Muscle of back (tissue), 11 donors: ENCODE data around the gene NDUFB4. TPM values are rescaled to one million over a fixed set of nuclear protein-coding genes. Genes with fewer than 3 reads are reported as not detected.
"Not testable (repeated sequence)": the region's sequence is repeated elsewhere in the genome, so short reads cannot be mapped to it uniquely, and the experiment has no call there.

Experiments
- DNase-seq, 3 donors: peaks; one replicate each; pipeline versions ENCODE4 v3.0.0 to v3.0.0-alpha.2; 2013
- polyA plus RNA-seq, 10 donors: library from polyadenylated mRNA; unstranded; fragments of 120-200 nt; gene quantifications; one replicate each; pipeline ENCODE4 v1.2.1, GENCODE V29; 2013; ENCODE audit not compliant: insufficient read length in 10 of 10

The NDUFB4 gene
- polyA plus RNA-seq, 10 donors = 150 to 178 (median 163) TPM

DNA sequence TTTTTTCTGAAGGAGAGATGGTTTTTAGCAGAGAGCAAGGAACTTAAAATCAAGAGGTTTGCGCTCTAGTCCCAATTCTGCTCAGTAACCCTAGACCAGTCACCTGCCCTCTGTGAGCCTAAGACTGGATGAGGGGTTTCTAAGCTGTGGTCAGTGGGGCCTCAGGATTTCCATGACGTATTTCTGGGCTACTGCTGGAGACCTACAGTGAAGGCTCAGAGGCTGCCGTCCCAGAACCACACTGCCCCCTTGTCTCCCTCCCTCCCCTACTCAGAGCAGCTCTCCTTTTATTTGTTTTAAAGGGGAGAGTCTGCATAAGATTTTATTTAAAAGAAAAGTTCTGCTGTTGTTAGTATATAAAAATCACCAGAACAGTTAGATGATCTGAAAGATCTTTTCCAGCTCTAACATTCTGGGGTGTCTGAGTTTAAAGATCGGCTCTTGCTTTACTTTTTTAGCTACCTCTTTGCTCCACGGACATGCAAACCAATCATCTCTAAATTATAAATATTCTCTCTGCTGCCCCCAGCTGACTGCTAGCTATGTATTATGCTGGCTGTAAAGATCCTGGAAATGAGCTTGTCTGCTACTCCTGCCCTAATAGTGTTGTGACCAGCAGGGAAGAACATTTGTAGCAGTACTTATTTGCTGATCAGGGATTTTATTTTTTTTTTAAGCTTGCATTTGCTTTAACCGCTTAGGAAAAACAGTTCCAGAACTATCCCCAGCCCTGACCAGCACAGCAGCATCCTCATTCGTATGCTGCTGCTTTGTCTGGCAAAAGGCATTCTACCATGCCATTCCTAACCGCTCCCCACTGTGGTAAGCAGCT is 28.6 kb upstream of the NDUFB4 start:
- peak; percentile 33 to 72 (median 44) for DNase-seq

GRCh38 chr3:120568202-120568531 is 28.0 kb upstream of the NDUFB4 start:
- DNase-seq = no peak

DNA sequence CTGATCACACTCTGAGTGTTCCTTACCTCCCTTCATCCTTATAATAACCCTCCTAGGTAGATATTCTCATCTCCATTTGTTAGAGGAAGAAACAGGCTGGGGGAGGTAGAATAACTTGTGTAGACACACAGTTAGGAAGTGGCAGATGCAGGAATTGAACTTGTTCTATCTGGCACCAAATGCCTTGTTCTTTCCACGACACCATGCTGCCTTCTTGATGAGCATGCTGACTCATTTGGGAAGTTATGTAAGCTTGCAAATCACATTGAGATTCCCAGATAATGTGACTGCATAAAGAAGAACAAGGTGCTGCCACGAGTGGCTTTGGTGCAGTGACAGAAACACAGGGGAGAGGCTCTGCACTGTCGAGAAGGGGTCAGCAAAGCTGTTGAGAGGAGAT is 27.5 kb upstream of the NDUFB4 start:
- DNase-seq = no peak

GRCh38 chr3:120569222-120570057 is 26.7 kb upstream of the NDUFB4 start:
- DNase-seq = no peak

- no peak for DNase-seq
Measured at GRCh38 chr3:120572027-120572426, 24.1 kb upstream of the NDUFB4 start.

- DNase-seq = no peak
Measured at GRCh38 chr3:120587332-120587975, 8.7 kb upstream of the NDUFB4 start.

DNA sequence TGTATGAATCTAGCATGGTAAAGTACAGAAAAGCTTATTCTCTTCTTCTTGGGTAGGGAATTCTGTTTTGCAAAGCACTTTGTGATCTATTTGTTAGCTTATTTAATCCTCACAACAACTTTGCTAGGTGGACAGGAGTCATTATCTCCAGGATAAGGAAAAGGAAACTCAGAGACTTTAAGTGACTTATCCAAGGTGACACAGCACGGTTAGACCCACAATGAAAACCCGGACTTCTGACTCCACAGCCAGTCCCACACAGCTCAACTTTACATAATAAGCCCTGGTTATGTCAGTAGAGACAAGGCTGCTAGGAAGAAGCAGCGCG is 384 bp upstream of the NDUFB4 start:
- DNase-seq = no peak

DNA sequence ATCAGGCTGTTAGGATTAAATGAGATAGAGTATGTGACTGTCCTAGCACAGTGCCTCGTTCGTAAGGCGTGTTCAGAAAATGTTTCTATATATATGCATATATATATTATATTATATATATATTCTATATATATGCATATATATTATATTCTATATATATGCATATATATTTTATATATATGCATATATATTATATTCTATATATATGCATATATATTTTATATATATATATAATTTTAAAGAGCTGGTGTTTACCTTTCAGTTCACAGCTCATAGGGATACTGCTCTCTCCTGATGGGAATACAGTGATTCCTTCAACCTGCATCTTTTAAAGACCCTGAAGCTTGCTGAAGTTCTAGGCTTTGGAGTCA is 702 bp downstream of the NDUFB4 start:
- no peak for DNase-seq

- DNase-seq = no peak
Measured at GRCh38 chr3:120597445-120598049, 1.4 kb downstream of the NDUFB4 start.

DNA sequence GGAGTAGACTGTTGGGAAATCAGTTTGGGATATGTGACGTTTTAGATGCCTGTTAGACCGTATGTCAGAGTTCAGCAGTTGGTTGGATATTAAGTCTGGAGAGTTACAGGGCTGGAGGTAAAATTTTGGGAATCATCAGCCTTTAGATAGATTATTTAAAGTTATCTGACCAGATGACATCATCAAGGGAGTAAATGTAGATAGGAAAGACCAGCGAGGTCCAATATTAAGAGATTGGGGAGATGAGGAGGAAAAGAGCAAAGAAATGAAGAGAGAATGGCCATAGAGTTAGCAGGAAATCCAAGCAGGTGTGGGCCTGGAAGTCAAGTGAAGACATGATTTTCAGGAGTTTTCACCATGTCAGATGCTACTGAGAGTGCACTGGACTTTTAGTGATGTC is 3.1 kb downstream of the NDUFB4 start:
- DNase-seq = no peak

GRCh38 chr3:120601554-120601953 is 5.4 kb downstream of the NDUFB4 start:
- DNase-seq = no peak

DNA sequence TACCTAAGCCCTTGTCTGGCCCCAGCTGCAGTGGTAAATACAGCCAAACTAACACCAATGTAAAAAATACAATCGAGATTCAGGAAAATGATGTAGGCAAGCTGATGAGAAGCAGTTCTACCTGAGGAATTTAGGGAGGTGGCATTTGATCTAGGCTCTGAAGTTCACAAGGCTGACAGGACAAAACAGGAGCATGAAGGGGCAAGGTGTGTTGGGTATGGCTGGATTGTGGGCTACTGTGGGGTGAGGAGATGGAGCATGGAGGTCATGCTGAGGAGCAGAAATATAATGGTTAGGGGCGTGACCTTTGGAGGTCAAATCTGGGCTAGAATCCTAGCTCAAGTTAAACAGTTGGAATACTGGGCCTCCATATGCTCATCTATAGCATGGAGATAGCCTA is 6.5 kb downstream of the NDUFB4 start:
- DNase-seq = no peak

DNA sequence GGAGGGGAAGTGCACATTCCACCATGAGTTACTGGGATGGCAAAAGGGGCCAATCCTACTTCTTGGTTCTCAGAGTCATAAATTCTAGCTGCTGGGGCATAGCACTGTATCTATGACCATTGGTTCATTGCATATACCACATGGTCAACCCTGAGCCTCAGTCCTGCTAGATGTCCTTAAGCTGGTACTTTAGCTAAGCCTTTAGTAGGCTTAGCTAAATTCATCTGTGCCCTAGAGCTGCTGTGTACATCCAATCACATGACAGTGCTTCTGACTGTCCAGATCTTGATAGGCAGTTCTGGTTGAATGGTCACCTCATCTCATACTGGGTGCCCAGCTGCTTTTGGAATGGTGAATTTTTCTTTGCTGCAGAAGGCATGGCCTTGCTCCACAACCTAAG is 8.2 kb downstream of the NDUFB4 start:
- no peak for DNase-seq

DNA sequence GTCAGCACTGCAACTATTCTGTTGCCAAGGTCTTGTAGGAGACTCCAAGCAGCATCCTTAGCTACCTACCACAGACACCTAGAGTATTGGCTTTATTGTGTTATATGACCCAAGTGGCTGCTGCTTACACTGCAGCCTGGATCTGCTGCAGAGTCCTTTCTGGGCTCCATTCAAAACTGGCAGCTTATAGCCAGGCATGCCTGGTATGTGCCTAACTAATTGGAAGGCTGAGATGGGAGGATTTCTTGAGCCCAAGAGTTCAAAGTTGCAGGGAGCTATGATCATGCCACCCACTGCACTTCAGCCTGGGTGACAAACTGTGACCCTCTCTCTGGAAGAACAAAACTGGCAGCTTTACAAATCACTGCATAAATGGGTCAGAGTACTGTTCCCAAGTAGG is 8.6 kb downstream of the NDUFB4 start:
- no peak for DNase-seq

DNA sequence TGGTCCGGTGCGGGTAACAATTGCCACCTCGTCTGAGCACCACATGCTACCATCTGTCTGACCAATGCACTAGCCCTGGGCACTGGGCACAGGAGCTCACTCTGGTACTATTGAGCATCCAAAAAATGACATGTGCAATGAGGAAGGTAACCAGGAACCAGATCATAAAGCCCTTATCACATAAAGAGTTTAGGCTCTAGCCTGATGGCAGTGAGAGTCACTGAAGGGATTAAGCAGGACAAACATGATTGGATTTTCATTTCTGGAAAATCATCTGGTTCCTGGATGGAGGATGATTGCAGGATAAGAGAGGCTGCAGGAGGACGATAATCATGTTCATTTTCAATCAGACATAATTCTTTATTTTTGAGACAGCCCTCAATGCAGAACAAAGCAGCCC is 12.4 kb downstream of the NDUFB4 start:
- DNase-seq = no peak

- no peak for DNase-seq
Measured at GRCh38 chr3:120614765-120615164, 18.6 kb downstream of the NDUFB4 start.

DNA sequence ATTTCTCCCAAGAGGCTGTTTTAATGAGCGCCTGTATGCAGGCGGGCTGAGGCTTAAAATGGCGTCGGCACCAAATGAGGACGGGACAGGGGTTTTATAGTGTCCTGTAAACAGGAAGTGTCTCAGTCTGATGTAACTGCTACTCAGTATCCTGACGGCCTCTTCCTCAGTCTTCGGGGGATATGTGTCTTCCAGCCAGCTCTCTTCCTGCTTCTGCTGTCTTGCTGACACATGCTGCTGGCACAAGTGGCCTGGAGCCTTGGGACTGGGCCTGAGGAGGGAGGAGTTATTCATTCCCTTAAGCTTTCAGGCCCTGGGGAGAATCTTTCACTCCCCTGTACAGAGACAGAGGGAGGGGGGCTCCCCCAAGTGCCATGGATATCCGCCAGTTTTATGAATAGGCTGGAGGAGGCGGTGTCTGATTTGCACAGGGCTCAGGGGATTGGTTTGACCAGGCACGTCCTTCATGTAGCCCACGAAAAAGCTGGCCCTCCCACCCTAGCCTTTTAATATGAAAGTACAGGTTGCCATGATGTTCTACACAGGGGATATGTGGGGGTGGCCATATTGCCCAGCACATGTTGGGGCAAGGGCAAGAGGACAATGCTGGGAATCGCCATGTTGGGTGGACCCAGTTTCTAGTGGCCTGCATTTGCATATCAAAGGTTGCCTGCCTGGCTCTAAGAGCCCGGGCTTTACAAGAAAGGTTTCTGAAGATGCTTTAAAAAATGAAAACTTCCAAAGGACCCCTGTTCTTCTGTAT is 19.9 kb downstream of the NDUFB4 start:
- peak in 1 of 3 donors; percentile 34 for DNase-seq

DNA sequence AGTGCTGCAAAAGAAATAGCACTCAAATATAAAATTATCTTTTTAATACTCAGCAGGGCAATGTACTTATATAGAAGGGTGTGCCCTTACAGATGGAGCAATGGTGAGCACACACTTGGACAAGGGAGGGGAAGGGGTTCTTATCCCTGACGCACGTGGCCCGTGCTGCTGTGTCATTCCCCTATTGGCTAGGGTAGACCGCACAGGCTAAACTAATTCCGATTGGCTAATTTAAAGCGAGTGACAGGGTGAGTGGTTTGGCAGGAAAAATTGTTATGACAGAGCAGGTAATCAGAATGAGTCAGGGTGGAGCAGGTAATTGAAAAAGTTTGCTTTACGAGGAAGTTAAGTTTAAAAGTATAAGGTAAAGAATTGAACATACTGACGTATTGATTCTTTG is 20.6 kb downstream of the NDUFB4 start:
- DNase-seq = not testable (repeated sequence)

DNA sequence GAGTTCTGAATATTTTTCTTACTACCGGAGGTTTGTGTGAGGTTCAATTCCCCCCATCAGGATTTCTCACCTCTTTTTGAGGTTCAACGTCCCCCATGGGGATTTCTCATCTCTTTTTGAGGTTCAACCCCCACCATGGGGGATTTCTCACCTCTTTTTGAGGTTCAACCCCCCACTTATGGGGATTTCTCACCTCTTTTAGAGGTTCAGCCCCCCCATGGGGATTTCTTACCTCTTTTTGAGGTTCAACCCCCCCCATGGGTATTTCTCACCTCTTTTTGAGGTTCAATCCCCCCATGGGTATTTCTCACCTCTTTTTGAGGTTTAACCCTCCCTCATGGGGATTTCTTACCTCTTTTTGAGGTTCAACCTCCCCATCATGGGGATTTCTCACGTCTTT is 26.3 kb downstream of the NDUFB4 start:
- DNase-seq = no peak

GRCh38 chr3:120622870-120623726 is 27.0 kb downstream of the NDUFB4 start:
- DNase-seq = no peak

- no peak for DNase-seq
Measured at GRCh38 chr3:120623727-120624093, 27.6 kb downstream of the NDUFB4 start.
